ENCODE data around the gene RBM42. TPM values are rescaled to one million over a fixed set of nuclear protein-coding genes. Genes with fewer than 3 reads are reported as not detected.
A peak's percentile ranks its signal among the peaks of the same experiment; 100 is the strongest.

RBM42 gene
- total and polyA plus RNA-seq, 9 of the 15 experiments (the other 6 are each of a cell fraction or from before 2014, with no cell fraction given), result 5.7 to 149 (median 32.4) TPM

DNA sequence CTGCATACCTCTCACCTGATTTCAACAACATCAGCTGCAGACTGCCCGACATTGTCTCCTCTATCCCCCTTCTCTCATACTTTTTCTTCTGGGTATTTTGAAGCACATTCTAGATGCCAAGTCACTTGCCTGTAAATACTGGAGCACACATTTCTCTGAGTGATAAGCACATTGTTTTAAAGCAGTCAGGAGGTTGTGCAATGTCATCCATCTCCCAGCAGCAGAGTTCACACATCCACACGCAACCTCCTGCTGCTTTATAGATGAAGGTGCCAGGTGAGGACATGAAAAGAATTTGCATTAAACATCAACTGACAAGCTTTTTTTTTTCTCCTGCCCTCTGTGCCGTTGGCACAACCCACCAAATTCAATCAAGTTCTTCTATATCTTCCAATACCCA, 43.0 kb downstream of the RBM42 start (continued):
- TF ChIP-seq, protein P1, sequence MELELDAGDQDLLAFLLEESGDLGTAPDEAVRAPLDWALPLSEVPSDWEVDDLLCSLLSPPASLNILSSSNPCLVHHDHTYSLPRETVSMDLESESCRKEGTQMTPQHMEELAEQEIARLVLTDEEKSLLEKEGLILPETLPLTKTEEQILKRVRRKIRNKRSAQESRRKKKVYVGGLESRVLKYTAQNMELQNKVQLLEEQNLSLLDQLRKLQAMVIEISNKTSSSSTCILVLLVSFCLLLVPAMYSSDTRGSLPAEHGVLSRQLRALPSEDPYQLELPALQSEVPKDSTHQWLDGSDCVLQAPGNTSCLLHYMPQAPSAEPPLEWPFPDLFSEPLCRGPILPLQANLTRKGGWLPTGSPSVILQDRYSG (tag; conservative IDR thresholded peaks at IDR 0.05; ENCODE audit: low read depth), result 0 out of 2 replicates have a peak, but pooled peaks have one; percentile 23
- TF ChIP-seq LEF1 (IDR thresholded peaks at IDR 0.05) (peak; percentile 81), LARP7 (IDR thresholded peaks at IDR 0.05) (no peak), ZNF175 (CRISPR knock-in tag; IDR thresholded peaks at IDR 0.05; ENCODE audit: low read depth) (no peak), CEBPG (CRISPR knock-in tag; IDR thresholded peaks at IDR 0.05) (peak; percentile 91), CEBPG (tag; conservative IDR thresholded peaks at IDR 0.05 in 1 of 2, IDR thresholded peaks at IDR 0.05 in 1 of 2) (peak; percentile 91 to 96), ATF1 (CRISPR knock-in tag; IDR thresholded peaks at IDR 0.05) (no peak), ATF1 (tag; IDR thresholded peaks at IDR 0.05) (0 out of 2 replicates have a peak, but pooled peaks have one; percentile 42), FOXA1 (IDR thresholded peaks at IDR 0.05; ENCODE audit: borderline replicate concordance) (no peak), NRF1 (conservative IDR thresholded peaks at IDR 0.05 in 1 of 2, IDR thresholded peaks at IDR 0.05 in 1 of 2) (peak; percentile 39 to 56; a peak in 3 of 4 replicates), ZNF696 (CRISPR knock-in tag; conservative IDR thresholded peaks at IDR 0.05) (no peak), SAFB (IDR thresholded peaks at IDR 0.05; ENCODE audit: borderline replicate concordance, low read depth, low read length) (no peak), ZNF23 (CRISPR knock-in tag; IDR thresholded peaks at IDR 0.05) (no peak), CBFA2T2 (conservative IDR thresholded peaks at IDR 0.05) (peak; percentile 95), ZNF57 (CRISPR knock-in tag; IDR thresholded peaks at IDR 0.05) (no peak), TBL1XR1 (IDR thresholded peaks at IDR 0.05; ENCODE audit: low read length in 2 of 2) (peak in 1 of 2 experiments; percentile 61; a peak in 1 of 4 replicates), HDGF (IDR thresholded peaks at IDR 0.05) (no peak), CBX5 (IDR thresholded peaks at IDR 0.05; ENCODE audit: borderline replicate concordance, low read depth) (no peak), BDP1 (IDR thresholded peaks at IDR 0.05; ENCODE audit: insufficient read depth, insufficient read length) (no peak), MCM3 (IDR thresholded peaks at IDR 0.05) (no peak), NEUROD1 (IDR thresholded peaks at IDR 0.05; ENCODE audit: borderline replicate concordance, low read depth, low read length, partially characterized antibody) (no peak), ZNF717 (CRISPR knock-in tag; IDR thresholded peaks at IDR 0.05) (no peak), POLR2A (conservative IDR thresholded peaks at IDR 0.05) (no peak), NFIC (IDR thresholded peaks at IDR 0.05) (peak; percentile 86), POU5F1 (IDR thresholded peaks at IDR 0.05; ENCODE audit: borderline replicate concordance, low read depth, low read length, partially characterized antibody) (no peak), POLR2G (IDR thresholded peaks at IDR 0.05; ENCODE audit: low read depth, low read length) (no peak), ZKSCAN3 (CRISPR knock-in tag; IDR thresholded peaks at IDR 0.05) (no peak)
- TF ChIP-seq, protein P2, sequence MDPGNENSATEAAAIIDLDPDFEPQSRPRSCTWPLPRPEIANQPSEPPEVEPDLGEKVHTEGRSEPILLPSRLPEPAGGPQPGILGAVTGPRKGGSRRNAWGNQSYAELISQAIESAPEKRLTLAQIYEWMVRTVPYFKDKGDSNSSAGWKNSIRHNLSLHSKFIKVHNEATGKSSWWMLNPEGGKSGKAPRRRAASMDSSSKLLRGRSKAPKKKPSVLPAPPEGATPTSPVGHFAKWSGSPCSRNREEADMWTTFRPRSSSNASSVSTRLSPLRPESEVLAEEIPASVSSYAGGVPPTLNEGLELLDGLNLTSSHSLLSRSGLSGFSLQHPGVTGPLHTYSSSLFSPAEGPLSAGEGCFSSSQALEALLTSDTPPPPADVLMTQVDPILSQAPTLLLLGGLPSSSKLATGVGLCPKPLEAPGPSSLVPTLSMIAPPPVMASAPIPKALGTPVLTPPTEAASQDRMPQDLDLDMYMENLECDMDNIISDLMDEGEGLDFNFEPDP (CRISPR knock-in tag; IDR thresholded peaks at IDR 0.05), result no peak

All from K562 (cell line).